SK-N-MC (cell line): ENCODE measurements around the gene MRPL11.

Source experiments
- EZH2 ChIP-seq: fragments of 200-600 bp; sonication (generic); IDR thresholded peaks from one replicate; pipeline ENCODE4 v1.6.1; 2017; ENCODE audit warnings: antibody characterized with exemption
- POLR2AphosphoS5 ChIP-seq: IDR thresholded peaks from 2 replicates; pipeline ENCODE4 v1.6.1; 2012; ENCODE audit warnings: mild to moderate bottlenecking, low read depth, low read length, borderline replicate concordance

- no peak for TF ChIP-seq EZH2
- no peak for TF ChIP-seq POLR2AphosphoS5
Measured at GRCh38 chr11:66415423-66415822, 23.2 kb downstream of the MRPL11 start.
